WERI-Rb-1 (cell line): Measurements from ENCODE around the gene DMD.
A peak's percentile ranks its signal among the peaks of the same experiment; 100 is the strongest.

Experiments
- DNase-seq: peaks from one replicate; pipeline ENCODE4 v3.0.0-alpha.2; 2020
- H3K27ac ChIP-seq: fragments of 250-450 bp; sonication (Bioruptor Pico); 2 replicates; pipeline ENCODE4 v1.5.1; 2020; ENCODE audit warnings: mild to moderate bottlenecking, moderate library complexity
- H3K27me3 ChIP-seq: fragments of 250-450 bp; sonication (Bioruptor Pico); 2 replicates; pipeline ENCODE4 v1.5.1; 2021; ENCODE audit warnings: mild to moderate bottlenecking, low read depth, moderate library complexity; ENCODE audit not compliant: insufficient read depth, severe bottlenecking
- H3K36me3 ChIP-seq: fragments of 250-450 bp; sonication (Bioruptor Pico); 2 replicates; pipeline ENCODE4 v1.5.1; 2020; ENCODE audit warnings: mild to moderate bottlenecking, moderate library complexity
- H3K4me3 ChIP-seq: 2 replicates; pipeline ENCODE4 v1.5.1; 2011; ENCODE audit warnings: low read depth, mild to moderate bottlenecking, control low read depth, low read length
- H3K9me3 ChIP-seq: fragments of 250-450 bp; sonication (Bioruptor Pico); 2 replicates; pipeline ENCODE4 v1.5.1; 2021; ENCODE audit warnings: mild to moderate bottlenecking, moderate library complexity; ENCODE audit not compliant: severe bottlenecking
- TF ChIP-seq, protein P1 (sequence below): IDR thresholded peaks from 2 replicates; pipeline ENCODE4 v1.5.1; 2011; ENCODE audit warnings: low read depth, mild to moderate bottlenecking, control low read depth, inconsistent platforms, low read length

Gene DMD

DNA sequence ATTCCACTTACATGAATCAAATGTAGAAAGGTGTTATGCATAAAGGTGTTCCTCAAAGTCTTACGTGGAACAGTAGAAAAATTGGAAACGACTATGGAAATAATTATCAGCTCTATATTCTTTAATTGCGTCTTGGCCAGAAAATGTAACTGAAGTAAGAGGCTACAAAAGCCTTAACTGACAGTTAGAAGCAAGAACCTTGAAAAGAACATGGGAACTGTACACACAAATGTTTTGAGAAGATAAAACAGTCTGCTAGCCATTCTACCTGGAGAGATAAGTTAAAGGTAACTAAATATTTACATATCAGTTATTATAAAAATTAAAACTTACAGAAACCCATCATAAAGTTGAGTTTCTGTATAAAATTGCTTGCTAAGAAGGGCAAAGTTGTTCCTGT, 1967.5 kb downstream of the DMD start:
- TF ChIP-seq, protein P1, sequence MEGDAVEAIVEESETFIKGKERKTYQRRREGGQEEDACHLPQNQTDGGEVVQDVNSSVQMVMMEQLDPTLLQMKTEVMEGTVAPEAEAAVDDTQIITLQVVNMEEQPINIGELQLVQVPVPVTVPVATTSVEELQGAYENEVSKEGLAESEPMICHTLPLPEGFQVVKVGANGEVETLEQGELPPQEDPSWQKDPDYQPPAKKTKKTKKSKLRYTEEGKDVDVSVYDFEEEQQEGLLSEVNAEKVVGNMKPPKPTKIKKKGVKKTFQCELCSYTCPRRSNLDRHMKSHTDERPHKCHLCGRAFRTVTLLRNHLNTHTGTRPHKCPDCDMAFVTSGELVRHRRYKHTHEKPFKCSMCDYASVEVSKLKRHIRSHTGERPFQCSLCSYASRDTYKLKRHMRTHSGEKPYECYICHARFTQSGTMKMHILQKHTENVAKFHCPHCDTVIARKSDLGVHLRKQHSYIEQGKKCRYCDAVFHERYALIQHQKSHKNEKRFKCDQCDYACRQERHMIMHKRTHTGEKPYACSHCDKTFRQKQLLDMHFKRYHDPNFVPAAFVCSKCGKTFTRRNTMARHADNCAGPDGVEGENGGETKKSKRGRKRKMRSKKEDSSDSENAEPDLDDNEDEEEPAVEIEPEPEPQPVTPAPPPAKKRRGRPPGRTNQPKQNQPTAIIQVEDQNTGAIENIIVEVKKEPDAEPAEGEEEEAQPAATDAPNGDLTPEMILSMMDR, result no peak
- Histone ChIP-seq H3K4me3 (no peak overlapping the region), H3K36me3 (no peaks in the 10 kb centered on the region), H3K27ac (no peak overlapping the region), H3K27me3 (peaks cover 3% of the 10 kb centered on the region), H3K9me3 (no peaks in the 10 kb centered on the region)
- DNase-seq, result no peak

- peaks cover 1% of the 10 kb centered on the region for H3K27me3 ChIP-seq
- no peak overlapping the region for H3K27ac ChIP-seq
- no peak for DNase-seq
- H3K4me3 ChIP-seq, result no peak overlapping the region
- H3K9me3 ChIP-seq, result no peaks in the 10 kb centered on the region
- TF ChIP-seq, protein P1, result no peak
- H3K36me3 ChIP-seq, result no peaks in the 10 kb centered on the region
Measured at GRCh38 chrX:31240982-31241381, 1970.4 kb downstream of the DMD start.

DNA sequence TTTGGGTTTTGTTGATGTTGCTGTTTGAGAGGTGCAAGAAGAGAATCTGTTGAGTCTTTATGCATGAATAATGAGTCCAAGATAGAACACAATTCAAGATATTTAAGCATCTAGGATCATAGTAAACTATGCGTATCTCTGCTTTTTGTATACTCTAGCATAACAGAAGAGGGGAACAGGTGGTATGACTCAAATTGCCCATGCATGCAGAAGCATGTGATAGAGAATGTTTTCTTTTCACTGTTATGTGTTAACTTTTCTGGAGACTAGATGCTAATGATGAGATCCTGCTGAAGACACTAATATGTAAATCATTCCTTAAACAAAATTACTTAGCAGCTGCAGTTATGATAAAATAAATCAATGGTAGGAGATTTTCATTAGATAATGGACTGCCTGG, 1974.2 kb downstream of the DMD start:
- H3K4me3 ChIP-seq, result no peak overlapping the region
- TF ChIP-seq, protein P1, result no peak
- H3K27ac ChIP-seq, result no peak overlapping the region
- peaks cover 3% of the 10 kb centered on the region for H3K27me3 ChIP-seq
- no peak for DNase-seq
- no peaks in the 10 kb centered on the region for H3K36me3 ChIP-seq
- H3K9me3 ChIP-seq, result no peaks in the 10 kb centered on the region

DNA sequence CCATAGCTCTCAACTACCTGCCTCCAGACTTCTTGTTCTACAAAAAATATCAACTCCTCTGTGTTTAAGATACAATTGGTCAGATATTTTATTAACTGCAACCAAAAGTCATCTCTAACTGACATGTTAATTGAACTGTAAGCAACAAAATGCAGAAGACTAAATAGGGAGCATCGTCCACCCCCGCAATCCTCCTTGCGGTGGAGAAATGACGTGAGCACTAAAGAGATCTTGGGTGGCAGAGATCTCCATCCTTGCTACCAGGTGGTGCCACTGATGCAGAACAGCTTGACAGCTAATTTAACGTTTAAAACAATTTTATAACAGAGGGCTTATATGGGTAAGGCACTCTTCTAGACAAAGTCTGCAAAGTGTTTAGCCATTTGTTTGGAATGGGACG, 1975.1 kb downstream of the DMD start:
- Histone ChIP-seq H3K4me3 (no peak overlapping the region), H3K27me3 (peaks cover 3% of the 10 kb centered on the region), H3K36me3 (no peaks in the 10 kb centered on the region), H3K9me3 (no peaks in the 10 kb centered on the region), H3K27ac (no peak overlapping the region)
- no peak for DNase-seq
- TF ChIP-seq, protein P1, result no peak

DNA sequence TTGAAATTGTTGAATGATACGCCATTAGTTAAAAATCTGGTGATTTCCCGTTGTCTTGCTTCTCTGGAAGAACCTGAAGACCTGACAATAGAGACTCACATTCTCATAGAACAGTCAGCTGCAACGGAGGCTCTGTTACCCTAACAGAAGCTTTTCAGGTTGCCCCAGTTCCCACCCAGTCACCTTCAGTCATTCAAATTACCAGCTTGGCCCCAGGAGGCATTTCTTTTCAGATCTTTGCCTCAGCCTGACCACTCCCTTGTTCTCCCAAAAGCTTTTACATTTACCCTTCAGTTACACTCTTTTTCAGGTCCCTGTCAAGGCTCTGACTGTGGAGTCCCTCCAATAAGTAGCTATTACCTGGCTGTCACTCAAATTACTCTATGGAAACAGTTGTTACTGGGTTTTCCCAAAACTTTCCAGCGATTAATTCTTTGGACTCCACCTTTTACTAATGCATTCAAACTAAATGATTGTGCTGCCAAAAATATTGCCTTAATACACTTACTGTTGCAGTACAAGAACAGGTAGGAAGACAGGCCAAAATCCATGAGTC, 1977.3 kb downstream of the DMD start:
- no peaks in the 10 kb centered on the region for H3K9me3 ChIP-seq
- H3K27me3 ChIP-seq, result peaks cover 3% of the 10 kb centered on the region
- no peak overlapping the region for H3K27ac ChIP-seq
- no peaks in the 10 kb centered on the region for H3K36me3 ChIP-seq
- TF ChIP-seq, protein P1, result no peak
- H3K4me3 ChIP-seq, result no peak overlapping the region
- DNase-seq, result no peak

DNA sequence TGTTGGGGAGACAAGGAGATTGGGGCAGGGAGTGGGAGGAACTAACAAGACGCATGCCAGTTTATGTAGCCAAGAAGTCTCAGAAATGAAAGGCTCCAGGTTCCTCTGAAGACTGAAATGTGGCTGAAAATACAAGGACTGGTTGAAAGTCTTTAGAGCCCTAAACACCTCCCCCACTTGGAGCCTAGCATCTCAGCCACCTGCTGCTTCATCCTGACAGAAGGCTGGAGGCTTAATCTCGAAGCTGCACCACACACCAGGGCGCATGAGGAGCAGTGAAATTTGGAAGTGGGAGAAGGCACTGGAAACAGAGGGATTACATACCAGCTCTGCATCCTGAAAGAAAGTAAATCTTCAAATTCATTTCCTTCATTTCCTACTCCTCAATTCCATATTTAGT, 1978.8 kb downstream of the DMD start:
- no peaks in the 10 kb centered on the region for H3K9me3 ChIP-seq
- TF ChIP-seq, protein P1, result no peak
- no peak overlapping the region for H3K27ac ChIP-seq
- no peak overlapping the region for H3K4me3 ChIP-seq
- H3K27me3 ChIP-seq, result peaks cover 3% of the 10 kb centered on the region
- no peaks in the 10 kb centered on the region for H3K36me3 ChIP-seq
- peak; percentile 61 for DNase-seq
